Breast epithelium (tissue), 4 donors: ENCODE results near the gene NR3C2. TPM values are rescaled to one million over a fixed set of nuclear protein-coding genes. Genes with fewer than 3 reads are reported as not detected.

Experiments
- DNase-seq, 2 donors: peaks; one replicate each; pipeline ENCODE4 v3.0.0-alpha.2; 2019; ENCODE audit warnings: low spot score in 2 of 2
- H3K27ac ChIP-seq, 2 donors: fragments of 200-600 bp; sonication (generic) in 1 of 2; one replicate each; pipeline ENCODE4 v1.5.1; 2016 to 2019; ENCODE audit warnings: mild to moderate bottlenecking in 1 of 2
- H3K27me3 ChIP-seq, 2 donors: fragments of 200-600 bp; sonication (generic) in 1 of 2; one replicate each; pipeline versions ENCODE4 v1.5.1 to v1.6.0; 2017 to 2019; ENCODE audit warnings: control low read depth in 1 of 2, mild to moderate bottlenecking in 1 of 2
- H3K36me3 ChIP-seq: fragments of 200-600 bp; one replicate; pipeline ENCODE4 v1.5.1; 2019
- H3K4me1 ChIP-seq, 2 donors: fragments of 200-600 bp; sonication (generic); one replicate each; pipeline ENCODE4 v1.5.1; 2016 to 2019; ENCODE audit warnings: control low read depth in 1 of 2
- H3K4me3 ChIP-seq, 3 donors: fragments of 200-600 bp; sonication (generic); 1 replicate in 2 of 3; 2 replicates in 1 of 3; pipeline ENCODE4 v1.5.1; 2016 to 2019; ENCODE audit warnings: mild to moderate bottlenecking in 3 of 3, moderate library complexity in 2 of 3
- H3K9me3 ChIP-seq, 2 donors: fragments of 200-600 bp; sonication (generic) in 1 of 2; one replicate each; pipeline ENCODE4 v1.5.1; 2016 to 2019; ENCODE audit warnings: control low read depth in 1 of 2
- CTCF ChIP-seq, 3 donors: fragments of 450-650 bp; IDR thresholded peaks; one replicate each; pipeline ENCODE4 v1.5.1; 2016 to 2017; ENCODE audit warnings: antibody characterized with exemption in 3 of 3, mild to moderate bottlenecking in 3 of 3, moderate library complexity in 3 of 3
- POLR2A ChIP-seq: fragments of 450-650 bp; IDR thresholded peaks from one replicate; pipeline ENCODE4 v1.6.1; 2016; ENCODE audit warnings: antibody characterized with exemption, mild to moderate bottlenecking, moderate library complexity
- POLR2AphosphoS5 ChIP-seq, 3 donors: sonication (generic); formaldehyde crosslinking; IDR thresholded peaks; one replicate each; pipeline ENCODE4 v1.6.1; 2017; ENCODE audit warnings: antibody characterized with exemption in 3 of 3
- intact Hi-C: fragments of 100-400 bp; cut with DNase I; formaldehyde crosslinking; loops from one replicate; pipeline ENCODE4 v1.15.1; 2023; ENCODE audit warnings: low total_unique reads
- total RNA-seq, 3 donors: library from RNA; depleted of rRNA; stranded (reverse); fragments of >200 nt; gene quantifications; one replicate each; pipeline ENCODE4 v1.1.0, GENCODE V29; 2016

The NR3C2 gene
- total RNA-seq, 3 donors from 2014 or later: 8.0 to 39.5 (median 13.8) TPM

DNA sequence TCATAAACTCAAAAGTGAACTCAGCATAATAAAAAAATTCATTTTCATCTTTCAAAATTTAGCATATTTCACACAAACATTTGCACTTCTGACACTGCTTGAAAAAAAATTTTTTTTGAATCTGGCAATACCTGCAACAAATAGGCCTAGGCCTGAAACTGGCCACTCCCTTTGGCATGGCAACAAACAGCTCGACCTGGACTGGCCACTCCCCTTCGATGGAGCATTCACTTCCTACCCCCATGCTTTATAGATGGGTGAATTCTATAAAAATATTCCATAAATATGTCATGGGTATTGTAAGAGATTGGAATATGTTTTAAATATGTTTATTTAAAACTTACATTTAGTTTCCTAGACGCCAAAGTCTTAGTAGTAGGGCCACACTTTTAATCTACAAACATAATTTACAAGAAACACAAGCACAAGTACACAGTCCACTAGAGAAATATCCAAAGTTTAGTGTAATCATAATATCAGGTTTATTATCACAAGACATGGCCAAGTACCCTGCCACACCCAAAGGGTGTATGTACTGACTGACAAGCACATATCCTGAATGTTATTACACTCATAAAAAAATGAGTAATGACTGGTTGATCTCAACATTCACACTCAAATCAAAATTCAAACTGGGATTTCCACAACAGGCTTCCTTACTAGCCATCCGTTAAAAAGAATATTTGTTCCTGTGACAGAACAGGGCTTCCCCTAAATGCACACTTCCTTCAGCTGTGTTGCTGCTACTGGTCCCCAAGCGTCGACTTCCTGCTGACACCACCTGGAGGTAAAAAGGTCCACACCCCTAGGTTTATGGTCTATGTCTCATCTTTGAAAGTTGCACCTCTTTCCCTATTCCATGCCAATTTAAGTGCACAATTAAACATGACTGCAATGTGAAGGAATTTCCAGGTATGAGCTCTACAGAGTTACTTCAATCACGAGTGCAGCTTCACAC lies 271.5 kb downstream of the NR3C2 start:
- no peak overlapping the region for H3K4me3 ChIP-seq
- intact Hi-C loops: no loop called here
- H3K4me1 ChIP-seq: no peaks in the 10 kb centered on the region
- no peaks in the 10 kb centered on the region for H3K36me3 ChIP-seq
- no peak overlapping the region for H3K27ac ChIP-seq
- DNase-seq: no peak
- H3K27me3 ChIP-seq: no peaks in the 10 kb centered on the region
- TF ChIP-seq POLR2A: no peak
- no peak for TF ChIP-seq CTCF (IDR thresholded peaks at IDR 0.05)
- TF ChIP-seq POLR2AphosphoS5 (IDR thresholded peaks at IDR 0.05): no peak
- H3K9me3 ChIP-seq: no peaks in the 10 kb centered on the region

DNA sequence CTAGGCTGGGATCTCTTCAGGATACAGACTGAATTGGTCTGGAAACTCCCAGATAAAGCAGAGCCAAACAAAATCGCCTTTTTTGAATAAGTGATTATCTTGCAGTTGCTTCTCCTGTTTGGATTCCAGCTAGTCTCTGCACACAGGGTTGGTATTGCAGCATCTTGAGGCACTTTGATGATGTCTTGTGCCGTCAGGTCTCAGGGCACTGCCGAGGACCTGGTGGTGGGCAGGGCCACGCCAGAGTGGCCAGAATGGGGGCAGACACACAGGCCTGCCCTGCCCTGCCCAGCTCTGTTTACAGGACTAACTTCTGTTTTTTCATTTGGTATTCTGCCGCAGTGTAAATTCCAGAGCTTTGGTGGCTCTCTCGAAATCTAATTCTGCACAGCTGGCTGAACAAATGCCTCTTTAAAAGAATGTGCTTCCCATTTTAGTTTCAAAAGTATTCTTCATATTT lies 276.1 kb downstream of the NR3C2 start:
- TF ChIP-seq CTCF (IDR thresholded peaks at IDR 0.05): no peak
- TF ChIP-seq POLR2AphosphoS5 (IDR thresholded peaks at IDR 0.05): no peak
- intact Hi-C loops: no loop called here
- Histone ChIP-seq H3K9me3 (no peaks in the 10 kb centered on the region), H3K27ac (peak overlapping the region; percentile 58 to 75), H3K36me3 (no peaks in the 10 kb centered on the region), H3K27me3 (no peaks in the 10 kb centered on the region), H3K4me1 (no peaks in the 10 kb centered on the region), H3K4me3 (peak overlapping the region in 2 of 3 donors; percentile 26 to 52)
- no peak for DNase-seq

GRCh38 chr4:148164557-148164956 lies 277.7 kb downstream of the NR3C2 start:
- H3K9me3 ChIP-seq: no peaks in the 10 kb centered on the region
- DNase-seq: no peak
- H3K36me3 ChIP-seq: no peaks in the 10 kb centered on the region
- H3K27ac ChIP-seq: no peak overlapping the region
- TF ChIP-seq CTCF (IDR thresholded peaks at IDR 0.05) (no peak), POLR2AphosphoS5 (IDR thresholded peaks at IDR 0.05) (no peak), POLR2A (no peak)
- H3K27me3 ChIP-seq: no peaks in the 10 kb centered on the region
- intact Hi-C loops: no loop called here
- H3K4me1 ChIP-seq: no peaks in the 10 kb centered on the region
- H3K4me3 ChIP-seq: no peak overlapping the region

DNA sequence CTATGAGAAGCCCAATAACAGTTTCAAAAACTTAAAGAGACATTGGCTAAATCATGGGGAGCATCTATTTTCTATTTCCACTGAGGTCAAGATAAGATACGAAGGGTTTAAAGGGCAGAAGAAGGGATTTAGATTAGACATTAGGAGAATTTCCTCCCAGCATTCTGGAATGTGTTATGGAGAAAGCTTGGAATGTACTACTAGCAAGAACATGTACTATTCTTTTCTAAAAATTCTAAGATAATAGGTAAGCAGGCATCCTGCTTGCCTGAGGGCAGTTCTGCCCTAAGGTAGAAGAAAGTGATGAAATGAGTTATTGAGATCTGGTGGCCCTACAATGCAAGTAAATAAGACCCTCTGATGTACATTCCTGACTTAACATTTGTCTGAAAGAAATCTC lies 279.2 kb downstream of the NR3C2 start:
- H3K27ac ChIP-seq: peak overlapping the region in 1 of 2 donors; percentile 56
- TF ChIP-seq POLR2A (no peak), POLR2AphosphoS5 (IDR thresholded peaks at IDR 0.05) (no peak)
- intact Hi-C loops: no loop called here
- H3K9me3 ChIP-seq: no peaks in the 10 kb centered on the region
- H3K4me1 ChIP-seq: no peaks in the 10 kb centered on the region
- DNase-seq: no peak
- H3K4me3 ChIP-seq: no peak overlapping the region
- no peaks in the 10 kb centered on the region for H3K36me3 ChIP-seq
- H3K27me3 ChIP-seq: no peaks in the 10 kb centered on the region

DNA sequence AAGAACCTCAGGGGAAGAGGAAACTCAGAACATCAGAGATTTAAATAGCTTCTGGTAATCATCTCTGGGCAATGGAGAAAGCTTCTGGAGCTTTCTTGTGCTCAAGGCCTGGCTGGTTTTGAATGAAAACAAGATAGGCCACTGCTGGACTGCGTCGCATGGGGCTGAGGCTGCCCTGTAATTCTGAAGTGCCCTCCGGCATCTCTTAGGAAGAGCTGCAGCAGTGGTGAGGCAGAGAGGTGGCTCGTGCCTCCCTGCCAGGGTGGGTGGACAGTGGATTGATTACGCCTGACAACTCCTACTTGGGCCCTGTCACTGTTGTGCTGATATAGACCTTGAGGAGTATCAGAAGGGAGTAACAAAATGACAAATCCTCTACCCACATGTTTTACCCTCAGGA lies 279.7 kb downstream of the NR3C2 start:
- intact Hi-C loops: no loop called here
- Histone ChIP-seq H3K9me3 (no peaks in the 10 kb centered on the region), H3K4me1 (no peaks in the 10 kb centered on the region), H3K36me3 (no peaks in the 10 kb centered on the region), H3K27ac (peak overlapping the region; percentile 56 to 80), H3K4me3 (no peak overlapping the region), H3K27me3 (no peaks in the 10 kb centered on the region)
- no peak for DNase-seq
- TF ChIP-seq POLR2A: no peak
- TF ChIP-seq CTCF (IDR thresholded peaks at IDR 0.05): no peak
- TF ChIP-seq POLR2AphosphoS5 (IDR thresholded peaks at IDR 0.05): no peak
